GM18870 (cell line): ENCODE data around the gene CYTIP.
"Not testable (repeated sequence)": the region's sequence is repeated elsewhere in the genome, so short reads cannot be mapped to it uniquely, and the experiment has no call there.

Experiments used
- ATAC-seq: cut with Tn5 transposase; IDR thresholded peaks from one replicate; pipeline ENCODE4 v1.9.1; 2021; ENCODE audit warnings: moderate library complexity; ENCODE audit not compliant: unreplicated experiment

The CYTIP gene

DNA sequence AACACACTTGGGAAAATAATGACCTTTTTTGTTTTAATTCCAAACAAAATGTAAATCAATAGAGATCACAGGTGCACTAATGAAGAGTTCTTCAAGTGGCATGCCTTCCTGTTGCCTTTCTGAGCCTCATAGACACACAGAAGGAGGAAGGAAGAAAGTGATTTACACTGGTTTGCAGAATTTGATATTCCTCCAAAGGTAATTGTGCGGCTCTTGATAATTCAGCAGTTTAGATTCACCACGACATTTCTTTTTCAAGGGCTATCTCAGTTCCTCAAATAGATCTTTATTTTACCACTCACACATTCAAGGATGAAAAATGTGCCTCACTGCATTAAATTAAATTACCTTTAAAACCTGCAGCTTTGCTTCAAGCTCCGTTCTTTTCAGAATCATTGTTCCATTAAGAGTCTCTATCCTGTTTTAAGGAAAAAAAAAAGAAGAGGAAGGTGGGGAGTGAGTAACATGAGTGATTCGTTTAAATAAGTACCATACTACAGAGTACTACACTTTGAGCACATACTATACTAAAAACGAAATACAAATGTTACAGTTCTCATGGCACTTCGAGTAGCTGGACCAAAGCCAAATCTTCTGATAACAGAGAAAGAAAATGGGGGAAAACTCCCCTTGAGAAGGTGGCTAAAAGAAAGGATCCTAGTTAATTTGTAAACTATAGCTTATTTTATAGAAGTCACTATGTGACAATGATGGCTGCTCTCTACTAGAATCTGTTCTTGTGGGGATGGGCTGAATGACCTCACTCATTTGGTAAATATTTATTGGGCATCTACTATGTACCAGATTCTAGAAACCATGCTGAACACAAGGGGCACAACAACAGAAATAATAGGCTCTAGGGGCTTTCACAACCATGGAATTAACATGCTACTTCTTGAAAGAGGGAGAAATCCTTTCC lies 16.6 kb downstream of the CYTIP start:
- no peak for ATAC-seq

DNA sequence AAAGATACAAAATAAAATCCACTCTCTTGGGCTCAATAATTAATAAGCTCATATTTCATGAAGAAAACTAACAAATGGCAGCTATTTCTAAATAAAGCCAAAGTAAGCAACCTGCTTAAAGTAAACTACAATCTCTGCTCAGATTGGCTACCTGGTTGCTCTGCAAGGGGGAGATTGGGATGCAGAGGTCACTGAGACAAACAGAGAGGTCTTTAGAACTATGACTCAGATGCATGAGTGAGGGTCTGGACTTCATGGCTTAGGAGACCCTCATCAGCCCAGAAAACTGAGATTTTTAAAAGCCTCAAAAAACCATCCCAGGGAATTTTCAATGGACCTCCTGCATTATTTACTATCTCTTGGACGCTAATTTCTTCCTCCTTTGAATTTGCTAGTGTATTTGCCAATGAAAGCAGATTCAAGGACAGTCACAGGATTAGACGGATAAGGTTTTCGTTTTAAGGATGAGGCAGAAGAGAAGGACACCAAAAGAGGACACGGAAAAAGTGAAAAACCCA lies 17.4 kb downstream of the CYTIP start:
- no peak for ATAC-seq

DNA sequence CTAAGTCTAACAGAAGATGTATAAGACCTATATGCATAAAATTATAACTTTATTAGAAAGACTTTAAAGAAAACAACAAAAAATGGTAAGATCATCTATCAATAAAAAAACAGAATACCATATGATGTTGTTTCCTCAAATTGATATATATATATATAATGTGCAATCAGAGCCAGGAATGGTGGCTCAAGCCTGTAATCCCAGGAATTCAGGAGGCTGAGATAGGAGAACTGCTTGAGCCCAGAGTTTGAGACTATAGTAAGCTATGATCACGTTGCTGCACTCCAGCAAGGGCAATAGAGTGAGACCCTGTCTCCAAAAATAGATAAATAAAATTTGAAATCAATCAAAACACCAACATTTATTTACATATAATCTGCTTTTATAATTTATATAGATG lies 19.5 kb downstream of the CYTIP start:
- no peak for ATAC-seq

DNA sequence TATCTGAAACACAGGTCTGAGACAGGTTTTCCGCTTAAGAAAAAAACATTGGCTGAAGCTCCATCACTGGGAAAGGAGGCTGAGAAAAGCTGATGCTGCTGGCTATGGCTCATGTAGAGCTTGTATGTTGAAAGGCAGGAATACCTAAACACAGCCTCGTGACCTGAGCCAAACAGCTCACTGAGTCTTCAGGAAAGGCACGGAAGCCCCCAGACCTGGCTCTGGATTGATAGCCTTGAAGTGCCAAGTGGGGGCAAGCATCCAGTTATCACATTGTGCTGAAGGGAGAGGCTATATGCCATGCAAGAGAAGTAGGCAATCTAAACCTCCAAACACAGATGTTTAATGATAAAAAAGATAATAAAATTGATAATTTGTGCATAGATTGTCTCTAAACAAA lies 21.9 kb downstream of the CYTIP start:
- ATAC-seq, result no peak

DNA sequence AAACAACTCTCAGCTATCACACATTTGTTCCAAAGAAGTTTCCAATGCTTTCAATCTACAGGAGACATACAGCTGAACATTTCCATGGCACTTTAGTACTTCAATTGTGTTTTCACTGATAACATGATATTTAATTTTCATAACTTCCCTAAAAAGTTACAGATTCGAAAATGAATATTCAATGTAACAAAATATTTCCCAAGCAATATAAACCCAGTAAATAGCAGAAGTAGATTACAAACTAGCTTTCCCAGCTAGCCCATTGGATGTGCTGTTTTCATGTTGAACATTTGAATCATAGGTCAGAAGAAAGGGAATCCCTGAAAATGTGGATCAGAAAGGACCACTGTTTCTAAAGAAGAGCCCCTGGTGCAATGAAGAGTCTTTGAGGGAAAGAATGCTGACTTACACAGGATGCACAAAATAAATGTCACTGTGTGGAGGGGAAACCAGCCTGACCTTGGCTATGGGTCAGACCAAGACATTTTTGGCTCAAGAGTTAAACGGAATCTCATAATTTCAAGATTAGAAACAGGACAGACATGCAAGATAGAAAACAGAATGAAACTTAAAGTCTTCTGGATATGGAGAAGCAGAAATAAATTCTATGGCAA lies 22.5 kb downstream of the CYTIP start:
- ATAC-seq, result no peak

DNA sequence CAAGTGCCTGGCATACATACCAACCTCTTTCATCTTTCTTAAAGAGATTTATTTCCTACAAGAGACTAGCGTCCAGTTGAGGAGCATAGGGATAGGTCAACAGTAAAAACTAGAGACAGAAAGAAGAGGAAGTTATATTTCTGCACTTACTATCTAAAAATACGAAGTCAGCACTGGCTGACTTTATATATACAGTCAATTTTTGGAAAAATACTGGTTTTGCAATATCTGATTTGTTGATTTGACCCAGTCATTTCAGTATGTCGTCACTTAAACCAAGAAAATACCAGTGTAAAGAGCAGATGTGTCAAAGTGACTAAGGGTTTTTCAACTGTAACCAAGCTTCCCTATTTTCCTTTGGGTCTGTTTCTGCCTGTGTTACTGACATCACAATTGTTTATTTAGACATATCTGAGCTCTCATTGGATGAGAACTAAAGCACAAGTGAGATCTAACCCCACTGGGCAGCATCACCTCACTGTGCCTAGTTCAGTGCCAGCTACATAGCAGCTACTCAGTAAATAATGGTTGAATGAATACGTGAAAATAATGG lies 23.0 kb downstream of the CYTIP start:
- ATAC-seq, result peak; percentile 67

DNA sequence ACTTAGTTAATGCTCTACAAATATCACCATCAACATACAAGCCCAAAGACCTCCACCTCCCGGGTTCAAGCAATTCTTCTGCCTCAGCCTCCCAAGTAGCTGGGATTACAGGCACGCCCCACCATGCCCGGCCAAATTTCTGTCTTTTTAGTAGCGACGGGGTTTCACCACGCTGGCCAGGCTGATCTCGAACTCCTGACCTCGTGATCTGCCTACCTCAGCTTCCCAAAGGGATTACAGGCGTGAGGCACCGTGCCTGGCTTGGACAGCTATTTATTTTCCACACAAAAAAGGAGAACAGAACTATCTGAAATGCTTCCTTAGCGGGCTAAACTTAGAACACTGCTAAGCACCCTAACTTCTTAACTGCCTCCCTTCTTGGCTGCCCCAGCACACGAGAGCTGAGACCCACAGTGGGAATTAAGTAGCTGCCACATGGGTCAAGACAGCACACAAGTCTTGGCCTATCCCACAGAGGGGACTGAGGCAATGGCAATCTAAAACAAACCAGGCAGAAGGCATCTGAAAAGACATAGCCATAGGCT lies 24.8 kb downstream of the CYTIP start:
- ATAC-seq, result no peak

DNA sequence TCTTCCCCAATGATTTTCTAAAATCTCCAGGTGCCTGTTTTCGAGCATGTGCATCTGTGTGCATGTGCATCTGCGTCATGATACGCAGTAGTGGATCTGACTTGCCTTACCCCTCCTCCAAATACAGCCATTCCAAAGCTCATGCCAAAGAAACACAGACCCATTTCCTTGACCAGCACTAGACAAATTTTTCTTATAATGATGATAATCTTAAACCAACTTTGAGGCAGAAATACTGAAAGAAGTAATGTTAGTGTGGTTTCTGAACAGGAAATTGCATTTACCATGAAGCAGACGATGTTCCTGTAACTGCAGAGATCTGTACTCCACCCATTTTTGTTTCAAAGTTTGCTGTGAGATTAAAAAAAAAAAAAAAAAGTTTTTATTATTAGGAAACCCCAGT lies 25.6 kb downstream of the CYTIP start:
- ATAC-seq, result no peak

DNA sequence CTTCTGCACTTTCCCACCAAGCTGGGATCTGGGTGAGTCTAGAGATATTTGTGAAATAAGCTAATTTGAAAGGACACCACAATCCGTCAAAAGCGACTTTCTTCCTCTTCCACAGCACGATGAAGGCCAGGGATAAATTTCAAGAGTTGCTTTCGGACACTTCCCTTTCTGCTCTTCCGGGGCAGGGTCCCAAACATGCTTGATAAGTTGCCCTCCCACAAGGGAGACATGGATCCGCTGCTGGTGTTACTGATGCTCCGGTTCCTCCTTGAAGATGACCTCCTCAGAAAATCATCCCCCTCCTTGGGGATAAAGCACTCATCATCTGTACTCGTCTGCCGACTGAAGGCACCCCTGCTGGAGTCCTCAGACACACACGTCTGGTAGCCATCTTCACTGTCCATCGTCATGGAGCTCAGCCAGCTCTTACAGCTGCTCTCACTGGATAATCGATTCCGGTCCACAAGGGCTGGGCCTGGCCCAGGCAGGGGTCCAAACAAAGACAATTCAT lies 28.2 kb downstream of the CYTIP start:
- ATAC-seq, result no peak

DNA sequence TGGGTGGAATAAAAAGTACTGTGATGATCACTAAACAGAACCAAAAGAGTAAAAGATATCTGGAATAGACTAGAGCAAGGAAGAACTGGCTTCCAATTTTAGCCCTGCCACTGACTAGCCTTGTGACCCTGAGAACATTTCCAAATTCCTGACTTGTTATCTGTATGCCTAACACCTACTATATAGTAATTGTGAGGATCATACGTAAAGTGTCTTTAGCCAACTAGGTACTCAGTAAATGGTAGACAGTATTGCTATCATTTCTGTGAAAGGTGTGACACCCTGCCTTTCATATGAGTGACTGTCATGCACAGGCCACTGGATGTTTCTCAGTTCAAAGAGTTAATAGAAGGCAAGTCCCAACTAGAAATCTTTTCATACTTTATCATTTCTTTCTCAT lies 29.8 kb downstream of the CYTIP start:
- peak; percentile 14 for ATAC-seq

DNA sequence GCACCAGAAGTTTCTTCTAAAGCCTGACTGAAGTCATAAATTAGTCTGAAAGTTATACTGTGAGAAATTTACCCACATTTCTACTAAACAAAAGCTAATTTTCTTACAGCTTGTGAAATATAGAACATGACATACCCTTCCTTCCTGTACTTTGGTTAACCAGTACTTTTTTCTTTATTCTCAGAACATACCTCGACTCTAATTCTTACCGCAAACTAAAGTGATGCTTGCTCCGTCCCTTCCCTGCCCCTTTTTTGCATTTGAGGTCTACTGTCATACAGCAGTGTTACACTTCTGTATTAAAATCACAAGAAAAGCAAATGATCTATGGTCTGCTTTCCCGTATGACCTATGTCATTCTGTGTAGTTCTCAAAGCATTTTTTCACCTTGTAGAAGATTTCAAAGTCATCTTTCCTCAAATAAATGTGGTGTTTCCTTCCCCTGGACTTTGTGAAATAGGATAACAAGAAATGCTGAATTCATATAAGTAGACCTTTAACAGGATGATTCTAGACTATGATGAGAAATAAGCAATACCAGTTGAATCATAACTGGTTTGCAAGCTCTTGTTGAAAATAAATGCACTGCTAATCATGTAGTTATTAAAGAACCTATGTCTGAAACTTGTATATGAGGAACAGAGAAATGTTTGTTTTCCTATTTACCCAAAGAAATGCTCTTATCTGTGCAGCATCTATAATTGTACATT lies 30.4 kb downstream of the CYTIP start:
- peak; percentile 95 for ATAC-seq

DNA sequence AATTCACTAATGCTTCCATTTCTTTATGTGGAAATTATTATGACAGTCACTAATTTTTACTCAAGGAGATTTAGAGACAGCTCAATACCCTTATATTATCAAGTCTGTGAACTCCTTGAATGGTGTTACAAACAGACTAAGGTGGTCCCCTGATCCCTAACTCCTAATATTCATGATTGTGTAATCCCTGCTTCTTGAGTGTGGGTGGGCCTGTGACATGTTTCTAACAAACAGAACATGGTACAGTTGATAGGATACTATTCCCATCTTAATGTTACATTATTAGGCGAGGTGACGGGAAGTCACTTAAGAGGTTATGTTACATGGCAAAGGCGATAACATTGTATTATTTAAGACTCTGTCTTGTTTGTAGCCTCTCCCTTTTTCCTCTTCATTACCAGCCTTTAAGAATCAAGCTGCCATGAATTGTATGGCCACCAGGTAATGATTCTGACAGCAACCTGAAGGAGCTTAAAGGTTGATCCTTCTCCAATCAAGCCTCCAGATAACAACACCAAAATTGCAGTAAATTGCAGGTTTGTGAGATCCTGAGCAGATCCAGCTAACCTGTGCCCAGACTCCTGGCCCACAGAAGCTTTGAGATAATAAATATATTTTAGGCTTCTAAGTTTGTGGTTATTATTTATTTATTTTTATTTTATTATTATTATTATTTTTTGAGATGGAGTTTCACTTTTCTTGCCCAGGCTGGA lies 32.1 kb downstream of the CYTIP start:
- no peak for ATAC-seq

DNA sequence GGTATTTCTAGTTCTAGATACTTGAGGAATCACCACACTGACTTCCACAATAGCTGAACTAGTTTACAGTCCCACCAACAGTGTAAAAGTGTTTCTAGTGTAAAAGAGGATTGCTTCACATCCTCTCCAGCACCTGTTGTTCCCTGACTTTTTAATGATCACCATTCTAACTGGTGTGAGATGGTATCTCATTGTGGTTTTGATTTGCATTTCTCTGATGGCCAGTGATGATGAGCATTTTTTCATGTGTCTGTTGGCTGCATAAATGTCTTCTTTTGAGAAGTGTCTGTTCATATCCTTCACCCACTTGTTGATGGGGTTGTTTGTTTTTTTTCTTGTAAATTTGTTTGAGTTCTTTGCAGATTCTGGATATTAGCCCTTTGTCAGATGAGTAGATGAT lies 38.5 kb downstream of the CYTIP start:
- not testable (repeated sequence) for ATAC-seq

DNA sequence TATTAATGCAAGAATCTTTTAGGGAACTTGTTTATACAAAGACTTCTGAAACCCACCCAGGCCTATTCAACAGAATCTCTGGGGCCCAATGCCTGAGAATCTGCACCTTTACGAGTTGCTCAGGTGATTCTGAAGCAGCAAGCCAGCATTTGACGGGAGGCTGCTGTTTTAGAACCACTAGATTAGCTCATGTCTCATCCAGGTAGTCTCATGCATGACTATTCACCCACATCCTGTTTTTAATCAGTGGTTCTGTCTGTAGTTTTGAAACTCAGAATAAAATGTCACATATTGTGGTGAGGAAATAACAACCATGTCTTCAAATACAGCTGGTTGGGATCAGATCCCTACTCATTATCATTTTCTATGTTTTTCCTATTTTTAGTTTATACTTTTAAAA lies 39.5 kb downstream of the CYTIP start:
- ATAC-seq, result peak; percentile 98

DNA sequence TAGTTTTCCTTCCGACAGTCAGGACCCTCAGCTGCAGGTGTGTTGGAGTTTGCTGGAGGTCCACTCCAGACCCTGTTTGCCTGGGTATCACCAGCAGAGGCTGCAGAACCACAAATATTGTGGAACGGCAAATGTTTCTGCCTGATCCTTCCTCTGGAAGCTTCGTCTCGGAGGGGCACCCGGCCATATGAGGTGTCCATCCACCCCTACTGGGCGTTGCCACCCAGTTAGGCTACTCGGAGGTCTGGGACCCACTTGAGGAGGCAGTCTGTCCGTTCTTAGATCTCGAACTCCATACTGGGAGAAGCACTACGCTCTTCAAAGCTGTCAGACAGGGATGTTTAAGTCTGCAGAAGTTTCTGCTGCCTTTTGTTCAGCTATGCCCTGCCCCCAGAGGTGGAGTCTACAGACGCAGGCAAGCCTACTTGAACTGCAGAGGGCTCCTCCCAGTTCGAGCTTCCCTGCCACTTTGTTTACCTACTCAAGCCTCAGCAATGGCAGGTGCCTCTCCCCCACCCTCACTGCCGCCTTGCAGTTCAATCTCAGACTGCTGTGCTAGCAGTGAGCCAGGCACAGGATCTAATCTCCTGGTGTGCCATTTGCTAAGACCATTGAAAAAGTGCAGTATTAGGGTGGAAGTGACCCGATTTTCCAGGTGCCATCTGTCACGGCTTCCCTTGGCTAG lies 40.9 kb downstream of the CYTIP start:
- ATAC-seq, result not testable (repeated sequence)

DNA sequence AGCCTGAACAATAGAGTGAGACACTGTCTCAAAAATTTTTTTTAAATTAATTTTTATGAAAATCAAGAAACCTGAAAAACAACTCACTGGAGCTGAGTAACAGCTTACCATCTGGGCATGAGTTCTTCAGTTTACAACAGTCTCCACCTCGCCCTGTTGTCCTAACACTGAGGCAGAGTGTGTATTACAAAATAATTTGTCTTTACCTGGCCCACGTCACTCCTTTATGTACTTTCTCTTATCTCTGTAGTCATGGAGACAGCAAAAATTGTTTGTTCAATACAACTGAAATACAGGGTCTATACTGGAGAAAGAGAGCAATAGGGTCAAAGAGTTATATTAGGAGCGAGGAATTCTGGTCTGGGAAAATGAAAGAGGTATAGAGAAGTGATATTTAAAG lies 48.1 kb downstream of the CYTIP start:
- ATAC-seq, result no peak

DNA sequence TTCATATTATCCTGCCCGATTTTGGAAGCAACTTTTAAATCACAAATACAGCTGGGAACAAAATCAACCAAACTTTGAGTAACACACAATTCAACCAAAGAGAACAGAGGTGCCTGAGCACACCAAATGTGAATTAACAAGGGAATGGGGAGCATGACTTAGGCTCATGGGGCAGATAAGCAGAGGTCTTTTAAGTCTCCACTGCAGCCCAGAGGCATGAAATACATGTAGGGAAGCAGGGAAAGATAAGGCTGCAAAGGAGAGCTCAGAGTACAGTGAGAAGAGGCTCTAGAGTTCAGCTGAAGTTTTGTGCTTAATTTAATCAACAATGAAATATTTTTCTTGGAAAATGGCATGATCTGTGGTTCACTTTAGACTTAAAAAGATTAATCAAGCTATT lies 49.0 kb downstream of the CYTIP start:
- no peak for ATAC-seq

DNA sequence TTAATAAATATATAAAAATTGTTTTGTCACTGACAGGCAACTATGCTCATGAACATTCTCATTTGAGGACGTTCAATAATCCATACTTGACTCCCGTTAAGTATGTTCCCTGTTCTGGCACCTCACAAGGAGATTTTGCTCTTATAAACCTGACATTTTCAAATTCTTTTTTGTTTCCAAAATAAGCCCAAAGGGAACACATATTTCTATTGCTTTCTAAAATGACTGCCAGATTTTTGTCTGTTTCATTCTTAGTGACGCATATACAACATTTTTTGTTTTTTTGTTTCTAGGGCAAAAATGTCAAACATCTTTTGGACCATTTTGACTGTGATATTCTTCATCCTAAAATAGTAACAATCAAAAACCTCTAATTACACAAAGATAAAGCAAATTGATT lies 50.5 kb downstream of the CYTIP start:
- ATAC-seq, result no peak

DNA sequence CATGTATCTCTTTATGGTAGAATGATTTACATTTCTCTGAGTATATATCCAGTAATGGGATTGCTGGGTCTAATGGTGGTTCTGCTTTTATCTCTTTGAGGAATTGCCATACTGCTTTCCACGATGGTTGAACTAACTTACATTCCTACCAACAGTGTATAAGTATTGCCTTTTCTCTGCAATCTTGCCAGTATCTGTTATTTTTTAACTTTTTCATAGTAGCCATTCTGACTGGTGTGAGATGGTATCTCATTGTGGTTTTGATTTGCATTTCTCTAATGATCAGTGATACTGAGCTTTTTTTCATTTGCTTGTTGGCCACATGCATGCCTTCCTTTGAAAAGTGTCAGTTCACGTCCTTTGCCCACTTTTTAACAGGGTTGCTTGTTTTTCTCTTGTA lies 55.1 kb downstream of the CYTIP start:
- no peak for ATAC-seq

DNA sequence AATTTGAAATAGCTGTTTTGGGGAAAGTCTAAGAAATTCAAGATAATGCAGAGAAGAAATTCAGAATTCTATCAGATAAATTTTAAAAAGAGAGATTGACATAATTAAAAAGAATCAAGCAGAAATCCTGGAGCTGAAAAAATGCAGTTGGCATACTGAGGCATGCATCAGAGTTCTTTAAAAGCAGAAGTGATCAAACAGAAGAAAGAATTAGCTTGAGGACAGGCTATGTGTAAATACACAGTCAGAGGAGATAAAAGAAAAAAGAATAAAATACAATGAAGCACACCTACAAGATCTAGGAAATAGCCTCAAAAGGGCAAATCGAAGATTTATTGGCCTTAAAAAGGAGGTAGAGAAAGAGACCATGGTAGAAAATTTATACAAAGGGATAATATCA lies 57.1 kb downstream of the CYTIP start:
- ATAC-seq, result no peak
